ENCODE results near the gene EIF3D.
"Not testable (repeated sequence)": the region's sequence is repeated elsewhere in the genome, so short reads cannot be mapped to it uniquely, and the experiment has no call there.

Gene EIF3D

DNA sequence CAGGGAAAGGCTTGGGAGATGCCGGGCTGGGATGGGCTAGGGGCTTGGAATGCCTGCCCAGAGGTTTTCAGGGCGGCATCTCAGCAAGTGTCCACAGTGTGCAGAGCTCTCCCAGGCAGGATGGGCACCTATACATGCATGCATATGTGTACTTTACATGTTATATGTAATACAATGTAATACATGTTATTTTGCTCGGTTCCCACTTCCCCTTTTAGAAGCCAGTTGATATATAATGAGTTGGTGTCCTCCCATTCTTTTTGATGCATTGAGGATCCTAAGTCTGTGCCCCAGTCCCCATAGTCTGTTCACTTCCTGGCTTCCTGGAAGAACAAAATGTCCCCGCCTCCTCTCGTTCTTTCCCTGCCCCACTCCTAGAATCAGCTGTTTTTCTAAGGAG, 20.1 kb upstream of the EIF3D start:
- no peak for DNase-seq

DNA sequence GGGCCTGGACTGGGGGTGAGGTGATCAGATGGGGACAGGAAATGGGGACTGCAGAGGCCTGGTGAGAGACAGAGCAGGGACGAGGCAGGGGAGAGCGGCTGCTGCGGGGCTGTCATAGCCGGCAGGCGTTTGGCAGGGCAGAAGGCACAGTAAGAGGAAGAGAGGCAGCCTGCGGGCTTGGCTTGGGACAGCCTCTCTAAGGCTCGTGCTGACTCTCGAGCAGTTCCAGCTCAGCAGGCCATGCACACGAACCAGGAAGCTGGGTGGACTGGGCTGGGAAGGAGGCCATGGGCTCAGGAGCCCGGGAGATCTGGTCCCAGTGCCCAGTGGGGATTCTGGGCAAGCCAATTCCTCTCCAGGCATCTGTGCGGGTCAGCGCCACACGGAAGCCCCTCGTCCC, 19.6 kb upstream of the EIF3D start:
- no peak for DNase-seq

GRCh38 chr22:36546932-36547331, 18.0 kb upstream of the EIF3D start:
- peak; percentile 9 for DNase-seq

DNA sequence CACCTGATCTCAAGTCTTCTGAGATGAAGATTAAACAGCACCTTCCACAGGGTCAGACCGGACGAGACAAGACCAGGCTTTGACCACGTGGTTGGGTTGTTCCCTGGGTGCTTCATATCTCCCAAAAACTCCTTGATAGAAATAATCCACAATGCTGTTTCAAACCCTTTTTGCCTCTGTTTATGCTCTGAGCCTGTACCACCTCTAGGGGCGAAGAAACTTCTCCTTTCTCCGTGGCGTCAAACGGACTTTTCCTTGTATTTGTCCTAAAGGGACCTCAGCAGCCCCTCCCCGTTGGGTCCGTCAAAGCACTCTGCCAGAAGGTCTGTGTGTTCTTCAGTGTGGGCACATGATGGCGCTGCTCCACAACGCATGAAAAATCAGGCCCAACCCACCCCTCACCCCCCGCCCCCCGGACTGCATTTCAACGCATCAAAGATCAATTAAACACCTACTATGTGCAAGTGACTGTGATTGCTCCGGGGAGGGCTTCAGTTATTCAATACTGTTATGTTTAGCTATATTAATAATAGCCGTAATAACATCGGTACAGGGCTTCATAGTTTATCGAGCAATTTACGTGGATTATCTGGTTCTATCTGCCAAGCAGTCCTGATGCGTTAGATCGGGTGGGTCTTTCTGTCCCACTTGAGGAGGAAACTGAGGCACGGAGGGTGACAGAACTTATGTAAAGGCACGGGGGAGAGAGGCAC, 17.3 kb upstream of the EIF3D start:
- peak; percentile 50 for DNase-seq

DNA sequence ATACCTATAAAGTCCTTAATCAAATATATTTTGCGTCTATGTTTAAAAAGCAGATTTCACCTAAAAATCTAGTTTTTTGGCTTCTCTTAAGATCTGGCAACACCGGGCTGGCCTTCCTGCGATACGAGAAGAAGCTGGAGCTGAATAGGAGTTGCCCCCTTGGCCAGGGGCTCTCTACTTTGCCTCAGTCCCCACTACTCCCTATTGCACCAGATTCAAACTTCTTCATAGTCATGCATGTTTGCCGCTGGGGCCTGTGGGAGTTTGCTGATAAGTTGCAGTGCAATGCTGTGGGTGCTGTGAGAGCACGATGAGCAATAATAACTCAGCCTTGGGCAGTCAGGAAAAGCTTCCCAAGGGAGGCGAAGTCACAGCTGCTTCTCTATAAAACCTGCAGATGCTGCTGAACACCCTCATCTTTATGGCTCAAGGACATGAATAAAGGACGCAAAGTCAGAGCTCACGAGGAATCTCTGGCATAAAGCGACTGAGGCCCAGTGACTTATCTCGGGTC, 15.2 kb upstream of the EIF3D start:
- no peak for DNase-seq

GRCh38 chr22:36541831-36542411, 13.0 kb upstream of the EIF3D start:
- DNase-seq, result peak; percentile 73

DNA sequence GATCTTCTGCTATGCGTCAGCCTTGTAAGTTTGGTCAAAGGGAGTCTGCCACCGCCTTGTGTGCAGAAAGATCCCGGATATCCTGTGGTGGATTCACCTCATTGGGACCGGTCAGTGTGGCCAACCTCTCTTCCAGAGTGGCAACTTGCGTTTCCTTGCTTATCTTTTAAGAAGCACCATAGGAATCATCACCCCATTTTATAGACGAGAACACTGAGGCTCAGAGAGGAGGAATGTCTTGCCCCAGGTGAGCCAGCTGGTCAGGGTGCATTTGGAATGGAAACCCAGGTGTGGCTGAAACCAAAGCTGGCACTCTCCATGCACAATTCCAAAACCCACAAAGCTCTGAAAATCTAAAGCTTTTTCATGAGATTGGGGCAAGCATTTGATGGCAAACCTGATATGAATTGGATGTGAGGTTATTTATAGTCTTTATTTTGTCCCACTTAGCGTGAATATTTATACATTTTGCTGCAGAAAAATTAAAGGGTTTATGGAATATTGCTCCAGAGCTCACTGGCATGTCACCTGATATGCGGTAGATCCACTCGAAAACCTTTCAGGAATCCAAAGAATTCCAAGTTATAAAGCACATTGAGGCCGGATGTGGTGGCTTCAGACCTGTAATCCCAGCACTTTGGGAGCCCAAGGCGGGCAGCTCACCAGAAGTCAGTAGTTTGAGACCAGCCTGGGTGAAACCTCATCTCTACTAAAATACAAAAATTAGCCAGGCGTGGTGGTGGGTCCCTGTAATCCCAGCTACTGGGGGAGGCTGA, 12.1 kb upstream of the EIF3D start:
- no peak for DNase-seq

GRCh38 chr22:36538529-36538928, 9.6 kb upstream of the EIF3D start:
- no peak for DNase-seq

DNA sequence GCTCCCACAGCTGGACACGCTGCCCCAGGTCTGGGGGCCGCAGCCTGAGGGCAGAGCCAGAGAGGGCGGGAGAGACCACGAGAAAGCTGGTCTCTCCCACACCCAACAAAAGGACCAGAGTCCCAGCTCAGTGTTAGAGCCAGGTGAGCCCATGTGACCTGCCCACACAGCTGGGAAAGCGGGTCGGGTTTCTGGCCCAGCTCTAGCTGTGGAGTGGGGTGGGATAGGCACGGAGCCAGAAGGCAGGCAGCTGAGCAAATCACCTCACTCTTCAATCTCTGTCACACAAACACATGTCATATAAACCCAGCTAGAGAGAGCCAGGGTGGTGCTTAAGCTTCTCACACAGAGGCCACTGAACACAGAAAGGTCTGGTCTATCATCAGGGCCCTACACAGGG, 7.8 kb upstream of the EIF3D start:
- DNase-seq, result no peak

- not testable (repeated sequence) for DNase-seq
Measured at GRCh38 chr22:36533320-36533719, 4.4 kb upstream of the EIF3D start.

DNA sequence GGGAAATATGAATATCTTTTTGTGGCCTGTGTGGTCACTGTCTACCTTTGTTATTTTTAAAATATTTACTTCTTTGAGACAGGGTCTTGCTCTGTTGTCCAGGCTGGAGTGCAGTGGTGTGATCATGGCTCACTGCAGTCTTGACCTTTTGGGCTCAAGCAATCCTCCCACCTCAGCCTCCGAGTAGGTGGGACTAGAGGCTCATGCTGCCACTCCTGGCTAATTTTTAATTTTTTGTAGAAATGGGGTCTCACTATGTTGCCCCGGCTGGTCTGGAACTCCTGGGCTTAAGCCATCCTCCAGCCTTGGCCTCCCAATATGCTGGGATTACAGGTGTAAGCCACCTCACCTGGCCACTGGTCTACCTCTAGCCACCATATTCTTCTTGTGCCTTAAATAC, 3.5 kb upstream of the EIF3D start:
- no peak for DNase-seq

- DNase-seq, result no peak
Measured at GRCh38 chr22:36528341-36528740, 625 bp downstream of the EIF3D start.

DNA sequence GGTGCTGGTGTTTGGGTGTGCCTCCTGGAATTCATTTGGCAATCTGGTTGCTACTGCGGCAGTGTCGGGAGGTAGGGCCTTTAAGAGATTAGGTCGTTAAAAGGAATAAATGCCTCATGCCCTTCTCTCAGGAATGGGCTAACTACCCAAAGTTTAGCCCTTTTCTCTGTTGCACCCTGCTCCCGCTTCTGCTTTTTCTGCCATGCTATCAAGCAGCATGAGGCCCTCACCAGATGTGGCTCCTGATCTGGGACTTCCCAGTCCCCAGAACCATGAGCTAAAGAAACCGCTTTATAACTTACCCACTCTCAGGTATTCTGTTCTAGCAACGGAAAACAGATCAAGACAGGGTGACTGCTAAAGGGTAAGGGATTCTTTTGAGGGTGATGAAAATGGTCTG, 6.3 kb downstream of the EIF3D start:
- DNase-seq, result no peak

DNA sequence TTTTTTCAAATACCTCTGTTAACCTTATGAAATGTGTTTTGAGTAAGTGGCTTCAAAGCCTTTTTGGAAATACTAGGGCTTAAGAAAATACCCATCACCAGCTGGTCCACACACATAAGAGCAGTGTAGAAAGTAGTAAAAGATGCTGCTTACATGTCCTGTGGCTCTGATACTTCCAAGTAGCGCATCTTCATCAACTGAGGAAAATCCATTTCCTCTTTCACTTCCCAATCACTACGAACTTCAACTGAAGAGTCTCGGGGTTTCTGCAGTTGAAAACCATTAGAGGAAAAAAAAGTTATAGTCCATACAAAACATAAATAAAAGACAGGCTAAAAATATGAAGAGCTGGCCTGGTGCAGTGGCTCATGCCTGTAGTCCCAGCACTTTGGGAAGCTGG, 8.5 kb downstream of the EIF3D start:
- no peak for DNase-seq

GRCh38 chr22:36519906-36520305, 9.1 kb downstream of the EIF3D start:
- not testable (repeated sequence) for DNase-seq

DNA sequence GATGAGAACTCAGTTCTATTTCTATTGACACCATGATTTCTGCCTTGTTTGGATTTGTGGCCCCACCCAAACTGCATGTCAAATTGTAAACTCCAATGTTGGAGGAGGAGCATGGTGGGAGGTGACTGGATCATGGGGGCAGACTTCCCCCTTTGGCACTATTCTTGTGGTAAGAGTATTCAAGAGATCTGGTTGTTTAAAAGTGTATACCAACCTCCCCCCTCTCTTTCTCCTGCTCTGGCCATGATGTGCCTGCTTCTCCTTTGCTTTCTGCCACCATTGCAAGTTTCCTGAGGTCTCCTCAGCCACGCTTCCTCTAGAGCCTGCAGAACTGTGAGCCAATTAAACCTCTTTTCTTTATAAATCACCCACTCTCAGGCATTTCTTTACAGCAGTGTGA, 14.2 kb downstream of the EIF3D start:
- no peak for DNase-seq

- no peak for DNase-seq
Measured at GRCh38 chr22:36512991-36513390, 16.0 kb downstream of the EIF3D start.

DNA sequence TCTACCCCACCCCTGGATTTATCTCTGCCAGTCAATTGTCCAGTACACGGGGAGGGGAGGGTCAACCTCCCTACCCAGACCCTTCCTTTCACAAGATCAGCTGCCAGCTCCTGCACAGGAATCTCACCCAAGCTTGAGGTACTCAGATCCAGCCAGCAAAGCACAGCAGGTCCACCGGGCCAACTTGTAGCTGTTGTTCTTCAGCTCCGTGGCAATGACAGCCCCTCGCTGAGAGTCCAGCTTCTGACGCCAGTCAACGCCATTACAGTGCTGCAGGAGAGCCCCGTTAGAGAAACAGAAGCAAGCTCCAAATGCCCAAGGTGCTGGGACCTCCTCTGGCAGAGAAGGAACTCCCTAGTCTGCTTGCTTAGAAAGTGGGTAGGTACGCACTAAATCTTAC, 16.6 kb downstream of the EIF3D start:
- no peak for DNase-seq

DNA sequence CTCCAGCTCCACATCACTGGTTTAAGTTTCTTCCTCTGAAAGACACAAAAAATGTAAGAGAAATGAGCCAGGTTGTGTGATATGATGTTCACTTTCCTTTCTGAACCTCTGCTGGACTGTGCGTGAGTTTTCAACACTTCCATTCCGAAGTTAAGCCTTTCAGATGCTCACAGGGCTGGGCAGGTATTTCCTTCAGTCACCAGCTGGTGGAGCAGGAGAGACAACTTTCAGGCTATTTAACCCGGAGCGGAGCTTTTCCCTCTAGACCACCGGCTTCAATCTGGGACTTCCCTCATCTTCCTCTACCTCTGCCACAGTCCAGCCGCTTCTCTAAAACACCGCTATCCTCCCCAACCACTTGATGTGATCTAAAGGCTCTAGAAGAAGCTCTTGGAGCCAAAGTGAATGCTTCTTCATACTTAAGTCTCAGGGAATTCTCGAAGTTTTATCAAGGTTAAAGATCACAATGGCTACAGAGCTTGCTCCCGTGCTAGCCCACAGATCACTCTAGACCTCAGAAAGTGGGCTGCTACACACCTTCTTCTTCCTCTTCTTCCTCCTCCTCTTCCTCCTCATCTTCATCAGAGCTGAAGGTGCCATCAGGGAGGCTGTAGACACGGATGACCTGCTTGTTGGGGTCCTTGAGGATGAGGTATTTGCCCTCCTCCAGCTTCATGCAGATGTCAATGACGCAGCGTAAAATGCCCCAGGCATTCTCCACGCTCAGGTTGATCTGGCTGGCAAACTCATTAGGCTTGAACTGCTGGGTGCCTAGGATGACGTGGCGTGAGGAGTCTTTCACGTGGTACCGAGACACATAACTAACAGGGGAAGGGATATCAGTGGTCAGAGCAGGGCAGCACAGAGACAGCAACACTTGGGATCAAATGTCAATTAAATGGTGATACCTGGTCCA, 17.7 kb downstream of the EIF3D start:
- no peak for DNase-seq

DNA sequence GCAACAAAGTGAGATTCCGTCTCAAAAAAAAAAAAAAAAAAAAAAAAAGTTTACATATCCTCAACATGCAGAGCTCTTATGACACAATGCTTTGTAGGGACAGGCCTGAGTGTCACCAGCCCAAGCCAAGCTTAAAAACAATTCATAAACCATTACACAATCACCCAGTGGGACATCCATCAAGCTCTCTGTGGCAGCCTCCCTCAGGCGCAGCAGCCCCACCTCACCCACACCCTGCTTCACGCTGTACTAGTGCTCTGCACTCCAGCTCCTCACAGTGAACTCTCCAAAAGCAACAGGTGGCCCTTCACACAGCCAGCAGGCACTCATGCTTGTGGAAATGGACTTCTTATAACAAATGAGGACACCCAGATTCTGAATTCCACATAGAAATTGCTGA, 18.6 kb downstream of the EIF3D start:
- DNase-seq, result no peak

- no peak for DNase-seq
Measured at GRCh38 chr22:36507518-36508010, 21.4 kb downstream of the EIF3D start.

- DNase-seq, result peak; percentile 87
Measured at GRCh38 chr22:36506637-36507517, 22.1 kb downstream of the EIF3D start, which contains the start of gene FOXRED2. Gene FOXRED2 (minus strand): TSS chr22:36507040. CDS start chr22:36506422, 618 bp downstream.
